ENCODE data around the gene MEI1. TPM values are rescaled to one million over a fixed set of nuclear protein-coding genes. Genes with fewer than 3 reads are reported as not detected.

Gene MEI1
- total RNA-seq, 1 experiment from 2014 or later, result 0.35 TPM

DNA sequence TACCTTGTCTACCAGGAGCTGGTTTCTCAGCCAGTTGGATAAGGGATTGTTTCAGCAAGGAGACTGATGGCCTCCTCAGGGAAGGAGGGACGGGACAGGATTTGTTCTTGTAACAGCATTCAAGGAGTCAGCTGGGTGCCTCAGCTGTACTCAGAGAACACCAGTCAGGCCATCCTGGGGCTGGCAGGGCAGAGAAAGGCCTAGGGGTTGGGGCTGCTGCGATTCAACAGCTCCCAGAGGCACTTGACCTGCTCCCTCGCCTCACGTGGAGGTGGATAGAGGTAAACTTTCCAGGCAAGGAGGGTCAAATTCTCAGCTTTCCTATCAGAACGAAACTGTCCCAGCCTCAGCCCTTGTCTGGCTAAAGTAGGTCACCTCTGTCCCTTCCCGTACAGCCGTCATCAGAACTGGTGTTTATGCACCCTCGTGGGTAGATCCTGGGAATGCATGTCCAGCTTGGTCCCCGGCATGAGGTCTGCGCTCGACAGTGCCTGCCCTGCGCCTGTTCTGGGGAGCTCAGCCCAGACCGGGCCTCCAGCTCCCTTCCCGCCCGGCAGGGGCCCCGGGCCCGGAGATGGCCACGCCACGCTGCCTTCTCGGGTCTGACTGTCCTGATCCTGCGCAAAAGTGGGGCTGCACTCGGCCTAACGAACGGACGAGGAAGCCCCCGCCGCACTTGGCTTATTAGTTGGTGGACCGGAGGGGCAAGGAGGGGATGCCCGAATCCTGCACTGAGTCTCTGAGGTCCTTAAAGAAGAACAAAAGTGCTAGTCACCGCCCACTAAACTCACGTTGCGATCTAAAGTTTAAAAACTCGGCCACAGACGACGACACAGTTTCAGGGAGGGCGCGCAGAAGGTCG, 100.4 kb downstream of the MEI1 start (continued):
- TF ChIP-seq PREB (CRISPR knock-in tag; IDR thresholded peaks at IDR 0.05; ENCODE audit: borderline replicate concordance), result no peak
- TF ChIP-seq ATF3 (CRISPR knock-in tag; conservative IDR thresholded peaks at IDR 0.05), result no peak
- no peak for TF ChIP-seq PRDM15 (CRISPR knock-in tag; IDR thresholded peaks at IDR 0.05)
- no peak; the same call in 1 of the 2 replicates for TF ChIP-seq FOXK1 (CRISPR knock-in tag; IDR thresholded peaks at IDR 0.05)
- TF ChIP-seq, protein P1, sequence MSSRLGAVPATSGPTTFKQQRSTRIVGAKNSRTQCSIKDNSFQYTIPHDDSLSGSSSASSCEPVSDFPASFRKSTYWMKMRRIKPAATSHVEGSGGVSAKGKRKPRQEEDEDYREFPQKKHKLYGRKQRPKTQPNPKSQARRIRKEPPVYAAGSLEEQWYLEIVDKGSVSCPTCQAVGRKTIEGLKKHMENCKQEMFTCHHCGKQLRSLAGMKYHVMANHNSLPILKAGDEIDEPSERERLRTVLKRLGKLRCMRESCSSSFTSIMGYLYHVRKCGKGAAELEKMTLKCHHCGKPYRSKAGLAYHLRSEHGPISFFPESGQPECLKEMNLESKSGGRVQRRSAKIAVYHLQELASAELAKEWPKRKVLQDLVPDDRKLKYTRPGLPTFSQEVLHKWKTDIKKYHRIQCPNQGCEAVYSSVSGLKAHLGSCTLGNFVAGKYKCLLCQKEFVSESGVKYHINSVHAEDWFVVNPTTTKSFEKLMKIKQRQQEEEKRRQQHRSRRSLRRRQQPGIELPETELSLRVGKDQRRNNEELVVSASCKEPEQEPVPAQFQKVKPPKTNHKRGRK (CRISPR knock-in tag; IDR thresholded peaks at IDR 0.05; ENCODE audit: borderline replicate concordance), result no peak
- no peak; the same call in 1 of the 2 replicates for TF ChIP-seq CREB1 (CRISPR knock-in tag; IDR thresholded peaks at IDR 0.05)
- TF ChIP-seq ZMAT4 (CRISPR knock-in tag; IDR thresholded peaks at IDR 0.05), result no peak
- no peak for TF ChIP-seq OVOL2 (CRISPR knock-in tag; IDR thresholded peaks at IDR 0.05; ENCODE audit: borderline replicate concordance)
- no peak for TF ChIP-seq ATF1 (CRISPR knock-in tag; IDR thresholded peaks at IDR 0.05)

GRCh38 chr22:41800348-41801146, 101.2 kb downstream of the MEI1 start, which contains the start of gene CCDC134:
Gene CCDC134, plus strand, starts transcription at chr22:41800679. Its CDS starts 8,212 bp downstream, at chr22:41808891.
- ChIA-PET POLR2A (interaction anchor here (0.6 to 2.5 kb wide), 15 partner anchors 22 to 419 kb away, joined by 3 to 21 read pairs (median 5); partner anchors contain the start of genes CENPM, SREBF2 and TEF), CTCF (interaction anchor here (0.6 to 3.2 kb wide), 19 partner anchors 20 to 291 kb away, joined by 3 to 76 read pairs (median 4); partner anchors contain the start of genes CENPM, MEI1 and NDUFA6)
- Mint-ChIP-seq H3K27me3 (ENCODE audit: low read depth) (no peaks in the 10 kb centered on the region), H3K4me1 (peaks cover 30% of the 10 kb centered on the region), H3K9me3 (no peaks in the 10 kb centered on the region), H3K36me3 (peaks cover 7% of the 10 kb centered on the region), H3K27ac (peak within 1 kb of the TSS; percentile 98), H3K4me3 (peak within 1 kb of the TSS; percentile 96)
- peak; percentile 91 for DNase-seq (ENCODE audit: low spot score)
- peak; percentile 95 for ATAC-seq
- TF ChIP-seq FOXJ3 (CRISPR knock-in tag; IDR thresholded peaks at IDR 0.05; ENCODE audit: borderline replicate concordance) (no peak), IRF2 (CRISPR knock-in tag; IDR thresholded peaks at IDR 0.05; ENCODE audit: borderline replicate concordance, low read depth) (no peak), NR3C1 (CRISPR knock-in tag; conservative IDR thresholded peaks at IDR 0.05; ENCODE audit: low read depth) (no peak), NR2C2 (CRISPR knock-in tag; IDR thresholded peaks at IDR 0.05) (no peak; the same call in 1 of the 2 replicates), E2F5 (CRISPR knock-in tag; IDR thresholded peaks at IDR 0.05) (no peak; the same call in 1 of the 2 replicates), HMGA2 (CRISPR knock-in tag; IDR thresholded peaks at IDR 0.05) (no peak)
- TF ChIP-seq, protein P2, sequence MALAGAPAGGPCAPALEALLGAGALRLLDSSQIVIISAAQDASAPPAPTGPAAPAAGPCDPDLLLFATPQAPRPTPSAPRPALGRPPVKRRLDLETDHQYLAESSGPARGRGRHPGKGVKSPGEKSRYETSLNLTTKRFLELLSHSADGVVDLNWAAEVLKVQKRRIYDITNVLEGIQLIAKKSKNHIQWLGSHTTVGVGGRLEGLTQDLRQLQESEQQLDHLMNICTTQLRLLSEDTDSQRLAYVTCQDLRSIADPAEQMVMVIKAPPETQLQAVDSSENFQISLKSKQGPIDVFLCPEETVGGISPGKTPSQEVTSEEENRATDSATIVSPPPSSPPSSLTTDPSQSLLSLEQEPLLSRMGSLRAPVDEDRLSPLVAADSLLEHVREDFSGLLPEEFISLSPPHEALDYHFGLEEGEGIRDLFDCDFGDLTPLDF (CRISPR knock-in tag; IDR thresholded peaks at IDR 0.05), result no peak
- TF ChIP-seq, protein P3, sequence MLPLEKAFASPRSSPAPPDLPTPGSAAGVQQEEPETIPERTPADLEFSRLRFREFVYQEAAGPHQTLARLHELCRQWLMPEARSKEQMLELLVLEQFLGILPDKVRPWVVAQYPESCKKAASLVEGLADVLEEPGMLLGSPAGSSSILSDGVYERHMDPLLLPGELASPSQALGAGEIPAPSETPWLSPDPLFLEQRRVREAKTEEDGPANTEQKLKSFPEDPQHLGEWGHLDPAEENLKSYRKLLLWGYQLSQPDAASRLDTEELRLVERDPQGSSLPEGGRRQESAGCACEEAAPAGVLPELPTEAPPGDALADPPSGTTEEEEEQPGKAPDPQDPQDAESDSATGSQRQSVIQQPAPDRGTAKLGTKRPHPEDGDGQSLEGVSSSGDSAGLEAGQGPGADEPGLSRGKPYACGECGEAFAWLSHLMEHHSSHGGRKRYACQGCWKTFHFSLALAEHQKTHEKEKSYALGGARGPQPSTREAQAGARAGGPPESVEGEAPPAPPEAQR (CRISPR knock-in tag; IDR thresholded peaks at IDR 0.05), result no peak
- TF ChIP-seq, protein P4, sequence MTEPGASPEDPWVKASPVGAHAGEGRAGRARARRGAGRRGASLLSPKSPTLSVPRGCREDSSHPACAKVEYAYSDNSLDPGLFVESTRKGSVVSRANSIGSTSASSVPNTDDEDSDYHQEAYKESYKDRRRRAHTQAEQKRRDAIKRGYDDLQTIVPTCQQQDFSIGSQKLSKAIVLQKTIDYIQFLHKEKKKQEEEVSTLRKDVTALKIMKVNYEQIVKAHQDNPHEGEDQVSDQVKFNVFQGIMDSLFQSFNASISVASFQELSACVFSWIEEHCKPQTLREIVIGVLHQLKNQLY (CRISPR knock-in tag; IDR thresholded peaks at IDR 0.05), result no peak
- TF ChIP-seq, protein P5, sequence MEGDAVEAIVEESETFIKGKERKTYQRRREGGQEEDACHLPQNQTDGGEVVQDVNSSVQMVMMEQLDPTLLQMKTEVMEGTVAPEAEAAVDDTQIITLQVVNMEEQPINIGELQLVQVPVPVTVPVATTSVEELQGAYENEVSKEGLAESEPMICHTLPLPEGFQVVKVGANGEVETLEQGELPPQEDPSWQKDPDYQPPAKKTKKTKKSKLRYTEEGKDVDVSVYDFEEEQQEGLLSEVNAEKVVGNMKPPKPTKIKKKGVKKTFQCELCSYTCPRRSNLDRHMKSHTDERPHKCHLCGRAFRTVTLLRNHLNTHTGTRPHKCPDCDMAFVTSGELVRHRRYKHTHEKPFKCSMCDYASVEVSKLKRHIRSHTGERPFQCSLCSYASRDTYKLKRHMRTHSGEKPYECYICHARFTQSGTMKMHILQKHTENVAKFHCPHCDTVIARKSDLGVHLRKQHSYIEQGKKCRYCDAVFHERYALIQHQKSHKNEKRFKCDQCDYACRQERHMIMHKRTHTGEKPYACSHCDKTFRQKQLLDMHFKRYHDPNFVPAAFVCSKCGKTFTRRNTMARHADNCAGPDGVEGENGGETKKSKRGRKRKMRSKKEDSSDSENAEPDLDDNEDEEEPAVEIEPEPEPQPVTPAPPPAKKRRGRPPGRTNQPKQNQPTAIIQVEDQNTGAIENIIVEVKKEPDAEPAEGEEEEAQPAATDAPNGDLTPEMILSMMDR (IDR thresholded peaks at IDR 0.05), result no peak

All from WTC11 (cell line).